Neutrophil (primary cell): ENCODE results near the gene LILRA5.
A peak's percentile ranks its signal among the peaks of the same experiment; 100 is the strongest.

Experiments used
- H3K27ac ChIP-seq: fragments of 200-600 bp; sonication (generic); 2 replicates; pipeline ENCODE4 v1.5.1; 2016; ENCODE audit warnings: mild to moderate bottlenecking, moderate library complexity
- H3K27me3 ChIP-seq: fragments of 200-600 bp; sonication (generic); 2 replicates; pipeline ENCODE4 v1.6.0; 2016; ENCODE audit warnings: mild to moderate bottlenecking
- H3K36me3 ChIP-seq: fragments of 200-600 bp; sonication (generic); 2 replicates; pipeline ENCODE4 v1.5.1; 2017
- H3K4me1 ChIP-seq, 2 experiments: fragments of 200-600 bp in 1 of 2; sonication (generic) in 1 of 2; 1 replicate in 1 of 2; 2 replicates in 1 of 2; pipeline versions ENCODE4 v1.5.1 to v1.6.1; 2013 to 2016; ENCODE audit warnings: low read depth in 1 of 2, low read length in 1 of 2, mild to moderate bottlenecking in 1 of 2, moderate library complexity in 1 of 2; ENCODE audit not compliant: control insufficient read depth in 1 of 2, insufficient read depth in 1 of 2
- H3K4me3 ChIP-seq, 2 experiments: fragments of 200-600 bp in 1 of 2; sonication (generic) in 1 of 2; 1 replicate in 1 of 2; 2 replicates in 1 of 2; pipeline ENCODE4 v1.5.1; 2013 to 2016; ENCODE audit warnings: low read depth in 1 of 2, low read length in 1 of 2, mild to moderate bottlenecking in 1 of 2, moderate library complexity in 1 of 2
- H3K9me3 ChIP-seq: fragments of 200-600 bp; sonication (generic); 2 replicates; pipeline ENCODE4 v1.5.1; 2016
- CTCF ChIP-seq: fragments of 200-600 bp; sonication (generic); IDR thresholded peaks from 2 replicates; pipeline ENCODE4 v1.5.1; 2016; ENCODE audit warnings: antibody characterized with exemption

The LILRA5 gene

GRCh38 chr19:54317108-54317964 lies 4.4 kb upstream of the LILRA5 start:
- Histone ChIP-seq H3K4me3 (peak overlapping the region; percentile 47 to 55), H3K4me1 (peaks cover 71 to 83% of the 10 kb centered on the region in 2 experiments), H3K9me3 (no peaks in the 10 kb centered on the region), H3K27me3 (no peaks in the 10 kb centered on the region), H3K27ac (peak overlapping the region; percentile 92), H3K36me3 (no peaks in the 10 kb centered on the region)
- peak; percentile 54 for TF ChIP-seq CTCF

GRCh38 chr19:54316746-54317107 lies 3.8 kb upstream of the LILRA5 start:
- TF ChIP-seq CTCF: no peak
- peaks cover under 1% of the 10 kb centered on the region for H3K36me3 ChIP-seq
- H3K4me1 ChIP-seq: peaks cover 78 to 89% of the 10 kb centered on the region in 2 experiments
- H3K27me3 ChIP-seq: no peaks in the 10 kb centered on the region
- H3K9me3 ChIP-seq: no peaks in the 10 kb centered on the region
- peak overlapping the region; percentile 47 to 55 for H3K4me3 ChIP-seq
- peak overlapping the region; percentile 92 for H3K27ac ChIP-seq

GRCh38 chr19:54315956-54316355 lies 3.0 kb upstream of the LILRA5 start:
- Histone ChIP-seq H3K36me3 (peaks cover 8% of the 10 kb centered on the region), H3K27ac (peak overlapping the region; percentile 92), H3K9me3 (no peaks in the 10 kb centered on the region), H3K4me3 (peak overlapping the region; percentile 47 to 55), H3K27me3 (no peaks in the 10 kb centered on the region), H3K4me1 (peaks cover 85 to 96% of the 10 kb centered on the region in 2 experiments)
- no peak for TF ChIP-seq CTCF

- Histone ChIP-seq H3K4me3 (peak overlapping the region; percentile 81 to 98), H3K4me1 (peaks cover 88 to 94% of the 10 kb centered on the region in 2 experiments), H3K36me3 (peaks cover 45% of the 10 kb centered on the region), H3K9me3 (no peaks in the 10 kb centered on the region), H3K27me3 (no peaks in the 10 kb centered on the region), H3K27ac (peak overlapping the region; percentile 89)
- no peak for TF ChIP-seq CTCF
These were observed 955 bp downstream of the LILRA5 start for GRCh38 chr19:54312011-54312410.

GRCh38 chr19:54311486-54311885 lies 1.5 kb downstream of the LILRA5 start:
- Histone ChIP-seq H3K4me1 (peaks cover 86 to 93% of the 10 kb centered on the region in 2 experiments), H3K9me3 (no peaks in the 10 kb centered on the region), H3K4me3 (peak overlapping the region; percentile 81 to 98), H3K27ac (peak overlapping the region; percentile 89), H3K36me3 (peaks cover 51% of the 10 kb centered on the region), H3K27me3 (no peaks in the 10 kb centered on the region)
- no peak for TF ChIP-seq CTCF
